KG1 (cell line): ENCODE measurements around the gene ARL2BP.

Experiments
- DNase-seq: peaks from one replicate; lab custom pipeline; 2025; lab: John Stamatoyannopoulos, UW

Gene ARL2BP

DNA sequence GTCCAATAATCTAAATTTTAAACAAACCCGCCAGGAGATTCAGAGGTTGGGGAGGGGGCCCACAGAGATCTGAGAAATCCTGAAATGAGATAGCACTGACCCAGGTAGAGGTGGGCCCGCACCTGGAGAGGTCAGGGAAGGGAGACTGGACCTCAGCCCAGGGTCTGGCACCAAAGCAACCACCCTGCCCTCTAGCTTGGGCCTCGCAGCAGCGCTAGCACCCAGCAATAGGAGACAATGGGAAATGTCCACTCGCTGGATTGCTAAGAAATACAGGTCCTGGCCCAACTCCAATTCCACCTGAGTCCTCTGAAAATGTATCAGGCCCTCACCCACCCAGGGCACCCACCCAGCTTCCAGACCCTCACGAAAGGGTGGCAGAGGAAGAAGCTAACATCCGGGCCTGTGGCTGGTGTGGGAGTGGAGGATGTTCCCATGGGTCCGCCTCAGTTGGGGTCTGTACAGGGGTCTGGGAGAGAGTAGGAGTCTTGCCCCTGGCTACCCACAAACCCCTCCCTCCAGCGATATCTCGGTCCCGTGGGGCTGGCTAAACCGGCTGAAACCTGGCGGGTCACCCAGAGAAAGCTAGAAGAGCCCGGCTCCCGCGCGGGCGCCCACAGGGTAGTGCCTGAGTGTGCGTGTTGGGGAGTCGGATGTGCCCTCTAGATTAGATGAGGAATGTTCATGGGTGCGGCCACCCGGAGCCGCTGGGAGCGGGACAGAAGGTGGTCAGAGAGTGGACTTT, 38.3 kb downstream of the ARL2BP start:
- no peak for DNase-seq

DNA sequence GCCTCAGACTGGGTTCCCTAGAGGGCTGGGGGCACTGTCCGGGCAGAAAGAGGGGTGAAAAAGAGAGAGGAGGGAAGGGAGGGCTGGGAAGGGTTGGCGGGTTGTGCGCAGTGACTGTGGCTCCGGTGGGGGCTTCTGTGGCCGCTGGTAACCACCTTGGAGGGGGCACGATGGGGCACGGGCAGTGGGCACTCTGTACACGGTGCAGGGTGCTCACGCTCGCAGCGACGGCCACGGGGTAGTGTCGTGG, 38.8 kb downstream of the ARL2BP start:
- no peak for DNase-seq

DNA sequence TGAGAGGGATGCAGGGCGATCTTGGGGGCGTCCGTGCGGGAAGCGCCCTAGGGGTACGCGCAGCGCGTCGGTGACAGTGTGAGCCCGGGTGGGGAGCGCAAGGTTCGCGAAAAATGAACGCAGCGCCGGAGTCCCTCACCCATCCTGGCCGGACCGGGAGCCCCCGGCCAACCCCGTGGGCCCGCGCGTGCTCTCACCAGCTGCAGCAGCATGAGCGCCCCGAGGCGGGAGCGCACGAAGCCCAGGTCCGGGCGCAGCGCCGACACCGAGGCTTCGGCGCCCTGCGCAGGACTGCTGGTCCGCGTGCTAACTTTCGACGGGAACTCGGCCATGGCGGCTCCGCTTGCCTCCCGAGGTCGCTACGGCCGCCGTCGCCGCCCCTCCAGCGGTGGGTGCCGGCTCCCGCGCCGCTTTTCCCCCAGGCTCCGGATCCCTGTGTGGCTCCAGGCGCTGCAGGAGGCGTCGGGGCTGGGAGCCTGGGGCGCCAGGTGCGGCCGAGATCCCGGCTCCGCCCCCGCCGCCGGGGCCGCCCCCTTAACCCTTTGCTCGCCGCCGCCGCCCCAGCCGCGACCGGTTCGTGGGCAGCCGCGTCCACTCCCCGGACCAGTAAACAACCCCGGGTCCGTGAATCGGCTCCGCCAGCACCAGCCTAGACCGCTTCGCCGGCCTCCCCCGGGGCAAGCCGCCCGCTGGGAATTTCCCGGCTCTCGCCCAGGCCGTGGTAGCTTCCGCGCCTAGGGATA, 39.3 kb downstream of the ARL2BP start, which contains the start of gene PLLP:
Gene PLLP, minus strand, starts transcription at position 464 of the 743 bp plus-strand sequence. Its CDS starts 132 bp downstream, at position 332.
- DNase-seq = no peak

DNA sequence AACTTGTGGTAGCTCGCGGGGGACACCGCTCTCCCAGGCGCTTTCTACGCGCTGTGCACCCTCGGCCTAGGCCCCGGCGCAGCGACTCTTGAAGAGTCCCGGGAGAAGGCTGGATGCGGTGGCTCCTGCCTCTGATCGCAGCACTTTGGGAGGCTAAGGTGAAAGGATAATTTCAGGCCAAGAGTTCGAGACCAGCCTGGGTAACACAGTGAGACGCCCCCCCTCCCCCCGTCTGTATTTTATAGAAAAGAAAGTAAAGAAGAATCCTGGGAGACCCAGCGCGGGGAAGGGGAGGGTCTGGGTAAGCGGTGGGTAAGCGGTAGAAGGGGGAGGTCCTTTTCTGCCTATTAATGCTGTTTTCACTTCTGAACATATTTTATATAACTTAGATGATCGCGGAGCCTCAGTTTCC, 39.9 kb downstream of the ARL2BP start:
- no peak for DNase-seq

DNA sequence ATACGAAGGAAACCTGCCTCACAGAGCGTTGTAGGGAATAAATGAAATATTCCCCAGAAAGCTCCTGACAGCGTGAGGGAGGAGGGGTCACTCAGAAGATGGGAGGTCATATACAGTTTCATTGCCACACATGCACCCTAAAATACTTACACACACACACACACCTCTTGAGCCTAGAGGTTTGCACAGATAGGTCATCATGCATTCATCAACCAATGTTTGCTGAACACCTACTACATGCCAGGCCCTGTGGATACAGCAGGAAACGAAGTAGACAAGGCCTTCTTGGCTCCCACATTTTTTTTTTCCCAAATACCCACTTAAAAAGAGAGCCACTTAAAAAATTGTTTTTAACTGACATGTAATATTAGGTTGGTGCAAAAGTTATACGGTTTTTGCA, 40.3 kb downstream of the ARL2BP start:
- no peak for DNase-seq

DNA sequence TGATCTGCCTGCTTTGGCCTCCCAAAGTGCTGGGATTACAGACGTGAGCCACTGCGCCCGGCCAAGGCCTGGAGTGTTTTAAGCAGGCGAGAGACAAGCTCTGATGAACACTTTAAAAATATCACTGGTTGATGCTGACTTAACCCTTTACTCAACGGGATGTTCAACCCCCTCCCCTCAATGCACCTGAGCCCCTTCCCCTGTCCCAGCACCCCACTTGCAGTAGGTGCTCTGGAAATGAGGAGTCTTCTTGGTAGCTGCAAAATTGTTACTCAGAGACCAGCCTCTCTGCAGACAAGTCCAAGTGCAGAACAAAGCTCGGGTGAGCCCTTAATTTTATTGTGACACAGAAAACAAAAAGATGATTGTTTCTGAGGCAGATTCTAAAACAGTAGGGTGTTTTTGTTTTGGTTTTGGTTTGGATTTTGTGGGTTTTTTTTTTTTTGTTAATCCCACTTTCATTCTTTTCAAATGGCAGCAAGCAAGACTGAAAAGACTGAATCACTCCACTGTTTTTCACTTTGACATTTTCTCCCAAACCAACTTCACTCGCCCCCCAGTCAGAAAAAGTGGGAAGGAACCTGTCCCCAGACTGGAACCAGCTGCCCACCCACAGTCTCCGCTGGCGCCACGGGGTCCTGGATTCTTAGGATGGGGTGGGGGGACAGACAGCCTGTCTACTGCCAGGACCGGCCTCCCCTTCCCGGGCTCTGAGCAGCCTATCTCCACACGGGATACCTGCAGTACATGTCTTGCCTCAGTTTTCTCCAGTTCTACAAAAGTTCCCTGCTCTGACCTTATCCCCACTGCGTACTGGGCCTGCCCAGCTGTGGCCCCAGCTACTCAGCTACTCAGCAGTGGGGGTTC, 44.6 kb downstream of the ARL2BP start:
- no peak for DNase-seq

DNA sequence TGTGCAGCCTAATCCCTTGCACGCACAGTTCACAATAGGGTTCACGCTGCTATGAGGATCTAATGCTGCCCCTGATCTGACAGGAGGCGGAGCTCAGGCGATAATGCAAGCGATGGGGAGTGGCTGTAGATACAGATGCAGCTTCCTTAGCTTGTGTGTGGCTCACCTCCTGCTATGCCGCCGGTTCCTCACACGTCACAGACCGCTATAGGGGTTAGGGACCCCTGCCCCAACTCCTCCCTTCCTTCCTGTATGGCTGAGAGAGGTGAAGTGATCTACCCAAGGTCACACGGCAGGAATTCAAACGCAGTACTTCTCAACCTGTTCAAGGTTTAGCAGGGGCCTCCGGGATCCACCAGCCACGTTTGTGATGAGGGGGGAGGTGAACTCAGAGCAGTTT, 52.8 kb downstream of the ARL2BP start:
- DNase-seq = no peak

DNA sequence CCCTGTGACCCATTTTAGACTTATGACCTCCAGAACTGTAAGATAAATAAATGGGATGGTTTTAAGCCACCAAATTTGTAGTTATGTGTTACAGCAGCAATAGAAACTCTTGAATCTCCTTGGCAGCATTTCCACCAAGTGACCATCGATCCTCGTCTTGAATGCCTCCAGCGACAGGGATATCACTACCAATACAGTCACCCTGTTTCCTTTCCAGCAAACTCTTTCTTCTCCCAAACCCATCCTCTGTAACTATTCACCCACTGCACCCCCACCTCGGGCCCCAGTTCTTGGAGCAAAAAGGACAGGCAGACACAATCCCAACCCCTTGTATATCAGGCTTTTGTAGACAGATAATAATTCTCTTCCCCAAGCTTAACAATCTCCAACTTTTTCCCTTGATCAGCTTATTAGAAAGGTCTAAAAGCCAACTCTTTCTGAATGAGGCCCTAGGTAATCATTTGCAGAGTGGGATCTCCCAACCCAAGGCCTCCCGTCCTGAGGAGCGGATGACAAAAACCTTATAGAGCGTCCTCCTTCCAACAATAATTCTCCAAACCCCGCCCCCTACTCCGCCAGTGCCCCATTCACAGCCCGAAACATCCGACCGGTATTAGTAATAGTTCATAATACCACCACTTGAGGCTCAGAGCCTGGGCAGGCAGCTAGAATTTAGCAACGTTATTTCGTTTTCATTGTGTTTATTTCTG, 54.1 kb downstream of the ARL2BP start:
- DNase-seq = no peak

DNA sequence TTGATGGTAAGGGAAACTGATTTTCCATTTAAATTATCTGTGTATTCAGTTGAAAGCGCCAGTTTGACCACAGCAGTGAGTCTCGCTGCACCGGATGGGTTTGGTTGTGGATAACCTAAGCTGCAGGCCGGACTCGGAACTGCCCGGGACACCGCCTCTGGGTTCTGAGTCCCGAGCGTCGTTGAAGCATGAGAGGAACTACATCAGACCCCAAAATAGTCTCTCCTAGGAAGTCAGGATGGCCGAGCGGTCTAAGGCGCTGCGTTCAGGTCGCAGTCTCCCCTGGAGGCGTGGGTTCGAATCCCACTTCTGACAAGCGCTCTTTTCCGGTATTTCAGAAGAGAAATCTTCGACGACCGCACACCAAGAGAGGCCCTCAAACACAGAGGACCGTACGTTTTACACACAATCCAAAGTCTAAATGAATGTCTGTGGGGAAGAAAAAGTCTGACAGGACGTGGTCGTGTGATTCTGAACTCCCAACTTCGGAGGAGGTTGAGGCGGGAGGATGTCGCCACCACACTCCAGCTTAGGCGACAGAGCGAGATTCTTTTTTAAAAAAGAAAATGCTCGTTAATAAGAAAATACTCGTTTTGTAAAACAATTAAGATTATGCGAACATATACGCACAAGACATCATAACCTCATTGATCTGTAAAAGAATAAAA, 54.8 kb downstream of the ARL2BP start:
- DNase-seq = peak; percentile 87

DNA sequence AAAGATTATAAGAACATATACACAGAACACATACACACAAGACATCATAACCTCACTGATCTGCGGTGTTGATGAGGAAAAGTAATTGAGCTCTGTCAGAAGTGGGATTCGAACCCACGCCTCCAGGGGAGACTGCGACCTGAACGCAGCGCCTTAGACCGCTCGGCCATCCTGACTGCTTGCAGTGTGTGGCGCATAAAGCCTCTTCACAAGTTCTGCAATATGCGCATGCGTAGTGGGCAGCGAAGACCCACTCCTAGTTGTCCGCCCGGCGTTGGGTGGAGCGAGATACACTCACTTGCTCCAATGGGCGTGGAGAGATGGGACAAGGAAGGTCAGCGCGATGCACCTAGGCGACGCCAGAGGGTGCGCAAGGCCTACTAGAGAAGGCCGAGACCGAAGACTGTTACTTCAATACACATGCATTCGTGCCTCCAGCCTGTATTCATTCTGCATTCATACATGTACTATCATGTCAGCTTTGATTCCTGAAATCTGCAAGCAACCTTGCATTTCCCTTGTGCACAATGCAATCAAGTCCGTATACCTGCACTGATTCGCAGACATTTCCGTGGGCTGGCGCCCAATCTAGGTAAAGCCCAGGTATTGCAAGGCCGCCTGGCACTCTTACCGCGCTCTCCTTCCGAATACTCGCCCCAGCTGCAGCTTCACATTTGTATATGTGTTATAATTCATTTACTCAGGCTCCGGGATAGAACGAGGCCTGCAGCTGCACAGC, 55.5 kb downstream of the ARL2BP start:
- DNase-seq = peak; percentile 99

DNA sequence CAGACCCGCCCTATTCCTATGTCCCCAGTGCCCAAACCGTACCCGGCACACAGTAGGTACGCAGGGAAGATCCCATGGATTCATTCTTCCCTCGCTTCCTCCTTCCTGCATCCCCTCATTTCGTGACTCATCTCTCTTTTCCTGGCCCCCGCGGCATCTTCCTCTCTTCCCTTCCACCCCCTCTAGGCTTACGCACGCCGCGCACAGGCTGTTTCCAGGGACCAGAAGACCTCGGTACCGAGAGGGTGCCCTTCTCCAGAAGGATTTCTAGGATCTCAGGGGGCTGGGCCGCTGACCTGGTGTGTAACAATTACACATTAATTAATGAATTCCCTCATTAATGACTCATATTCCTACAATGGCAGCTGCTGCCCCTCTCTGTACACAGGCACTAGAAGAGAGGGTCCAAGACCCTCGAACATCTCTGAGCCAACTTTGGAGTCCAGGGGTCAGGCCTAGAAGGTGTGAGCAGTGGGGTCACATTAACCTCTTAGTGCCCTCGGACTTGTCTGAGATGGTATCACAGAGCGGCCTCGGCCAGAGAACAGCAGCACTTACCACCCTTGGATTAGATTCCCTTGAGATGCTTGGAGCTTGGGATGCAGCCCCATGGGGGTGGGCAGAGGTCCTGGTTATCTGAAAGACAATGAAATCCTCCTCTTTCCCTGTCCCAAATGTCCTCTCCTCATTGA, 56.2 kb downstream of the ARL2BP start:
- DNase-seq = no peak
